Skeletal muscle satellite cell (primary cell): ENCODE measurements around the gene POLD1.
A peak's percentile ranks its signal among the peaks of the same experiment; 100 is the strongest.

Source experiments
- H3K27me3 ChIP-seq: 2 replicates; pipeline ENCODE4 v1.7.0; 2013; ENCODE audit warnings: low read length; ENCODE audit not compliant: control insufficient read depth, insufficient read depth
- H3K36me3 ChIP-seq: 2 replicates; pipeline ENCODE4 v1.7.0; 2013; ENCODE audit warnings: mild to moderate bottlenecking, control low read depth, low read length; ENCODE audit not compliant: insufficient read depth
- H3K4me1 ChIP-seq: 2 replicates; pipeline ENCODE4 v1.7.0; 2013; ENCODE audit warnings: low read length; ENCODE audit not compliant: control insufficient read depth, insufficient read depth
- H3K4me2 ChIP-seq: 2 replicates; pipeline ENCODE4 v1.7.0; 2013; ENCODE audit warnings: mild to moderate bottlenecking, low read length
- H3K4me3 ChIP-seq: 2 replicates; pipeline ENCODE4 v1.7.0; 2013; ENCODE audit warnings: low read length
- H3K9ac ChIP-seq: 2 replicates; pipeline ENCODE4 v1.7.0; 2013; ENCODE audit warnings: mild to moderate bottlenecking, low read depth, low read length, moderate library complexity
- H3K9me3 ChIP-seq: replicated peaks from 2 replicates; pipeline ENCODE4 v1.7.0; 2013; ENCODE audit warnings: mild to moderate bottlenecking, control low read depth, low read length

POLD1 gene

GRCh38 chr19:50357178-50358100 is 26.7 kb upstream of the POLD1 start:
- Histone ChIP-seq H3K9ac (peak overlapping the region; percentile 65), H3K36me3 (no peaks in the 10 kb centered on the region), H3K9me3 (no peaks in the 10 kb centered on the region), H3K4me3 (peak overlapping the region; percentile 68), H3K27me3 (no peaks in the 10 kb centered on the region), H3K4me1 (peaks cover 11% of the 10 kb centered on the region), H3K4me2 (peak overlapping the region; percentile 94)

- Histone ChIP-seq H3K9me3 (no peaks in the 10 kb centered on the region), H3K27me3 (no peaks in the 10 kb centered on the region), H3K4me3 (peak overlapping the region; percentile 68), H3K4me2 (peak overlapping the region; percentile 94), H3K4me1 (peaks cover 11% of the 10 kb centered on the region), H3K36me3 (no peaks in the 10 kb centered on the region), H3K9ac (peak overlapping the region; percentile 66)
Observed at GRCh38 chr19:50358483-50359327, 25.4 kb upstream of the POLD1 start.

GRCh38 chr19:50359328-50359818 is 24.8 kb upstream of the POLD1 start:
- no peaks in the 10 kb centered on the region for H3K27me3 ChIP-seq
- H3K4me1 ChIP-seq: peaks cover 11% of the 10 kb centered on the region
- H3K36me3 ChIP-seq: no peaks in the 10 kb centered on the region
- no peak overlapping the region for H3K4me3 ChIP-seq
- H3K4me2 ChIP-seq: no peak overlapping the region
- no peak overlapping the region for H3K9ac ChIP-seq
- H3K9me3 ChIP-seq: no peaks in the 10 kb centered on the region

- Histone ChIP-seq H3K4me1 (peaks cover 11% of the 10 kb centered on the region), H3K9ac (no peak overlapping the region), H3K36me3 (no peaks in the 10 kb centered on the region), H3K9me3 (no peaks in the 10 kb centered on the region), H3K4me2 (no peak overlapping the region), H3K27me3 (no peaks in the 10 kb centered on the region), H3K4me3 (no peak overlapping the region)
Observed at GRCh38 chr19:50361290-50362029, 22.7 kb upstream of the POLD1 start.

GRCh38 chr19:50362030-50362412 is 22.1 kb upstream of the POLD1 start:
- Histone ChIP-seq H3K4me3 (no peak overlapping the region), H3K4me1 (peaks cover 11% of the 10 kb centered on the region), H3K9ac (no peak overlapping the region), H3K4me2 (no peak overlapping the region), H3K9me3 (no peaks in the 10 kb centered on the region), H3K27me3 (no peaks in the 10 kb centered on the region), H3K36me3 (no peaks in the 10 kb centered on the region)

- no peak overlapping the region for H3K9ac ChIP-seq
- H3K4me2 ChIP-seq: no peak overlapping the region
- no peak overlapping the region for H3K4me3 ChIP-seq
- no peaks in the 10 kb centered on the region for H3K9me3 ChIP-seq
- peaks cover 4% of the 10 kb centered on the region for H3K4me1 ChIP-seq
- no peaks in the 10 kb centered on the region for H3K36me3 ChIP-seq
- no peaks in the 10 kb centered on the region for H3K27me3 ChIP-seq
Observed at GRCh38 chr19:50362656-50363424, 21.3 kb upstream of the POLD1 start.

GRCh38 chr19:50365434-50366306 is 18.5 kb upstream of the POLD1 start, which contains the start of gene NAPSA:
NAPSA (minus strand) TSS chr19:50365639; CDS start chr19:50365621, 18 bp downstream.
- Histone ChIP-seq H3K9ac (no peak within 1 kb of the TSS), H3K4me3 (no peak within 1 kb of the TSS), H3K36me3 (no peaks in the 10 kb centered on the region), H3K9me3 (no peaks in the 10 kb centered on the region), H3K4me1 (peaks cover 4% of the 10 kb centered on the region), H3K27me3 (no peaks in the 10 kb centered on the region), H3K4me2 (no peak within 1 kb of the TSS)

GRCh38 chr19:50368649-50369570 is 15.2 kb upstream of the POLD1 start:
- Histone ChIP-seq H3K4me1 (peaks cover 4% of the 10 kb centered on the region), H3K36me3 (no peaks in the 10 kb centered on the region), H3K9ac (peak overlapping the region; percentile 86), H3K4me3 (peak overlapping the region; percentile 91), H3K9me3 (no peaks in the 10 kb centered on the region), H3K27me3 (no peaks in the 10 kb centered on the region), H3K4me2 (peak overlapping the region; percentile 94)

- Histone ChIP-seq H3K4me1 (peaks cover 4% of the 10 kb centered on the region), H3K4me3 (no peak overlapping the region), H3K27me3 (no peaks in the 10 kb centered on the region), H3K4me2 (no peak overlapping the region), H3K9ac (no peak overlapping the region), H3K9me3 (no peaks in the 10 kb centered on the region), H3K36me3 (no peaks in the 10 kb centered on the region)
Observed at GRCh38 chr19:50371914-50372475, 12.2 kb upstream of the POLD1 start.
